Adrenal gland (tissue), 12 donors: ENCODE measurements around the gene DPP10. TPM values are rescaled to one million over a fixed set of nuclear protein-coding genes. Genes with fewer than 3 reads are reported as not detected.

ENCODE experiments used
- DNase-seq, 7 donors: peaks; one replicate each; pipeline ENCODE4 v3.0.0-alpha.2; 2019 to 2020
- H3K27ac ChIP-seq, 5 donors: fragments of 200-600 bp; sonication (generic) in 4 of 5; 1 replicate in 3 of 5; 2 replicates in 2 of 5; pipeline versions ENCODE4 v1.5.1 to v1.8.0; 2016 to 2020; ENCODE audit warnings: mild to moderate bottlenecking in 1 of 5
- H3K27me3 ChIP-seq: fragments of 200-600 bp; 2 replicates; pipeline ENCODE4 v1.8.0; 2021
- H3K36me3 ChIP-seq, 2 donors: fragments of 200-600 bp; replicated peaks in 1 of 2; 1 replicate in 1 of 2; 2 replicates in 1 of 2; pipeline versions ENCODE4 v1.5.1 to v1.8.0; 2018 to 2022
- H3K4me1 ChIP-seq, 2 donors: fragments of 200-600 bp; replicated peaks in 1 of 2; 1 replicate in 1 of 2; 2 replicates in 1 of 2; pipeline versions ENCODE4 v1.5.1 to v1.8.0; 2018 to 2021
- H3K4me3 ChIP-seq, 4 donors: fragments of 200-600 bp; sonication (generic) in 3 of 4; one replicate each; pipeline ENCODE4 v1.5.1; 2016 to 2018
- H3K9me3 ChIP-seq, 3 donors: fragments of 200-600 bp; sonication (generic) in 1 of 3; replicated peaks in 1 of 3; 1 replicate in 2 of 3; 2 replicates in 1 of 3; pipeline versions ENCODE4 v1.5.1 to v1.8.0; 2016 to 2021
- POLR2A ChIP-seq, 2 donors: fragments of 450-650 bp; IDR thresholded peaks; one replicate each; pipeline ENCODE4 v1.6.1; 2017; ENCODE audit warnings: antibody characterized with exemption in 2 of 2, mild to moderate bottlenecking in 2 of 2, moderate library complexity in 1 of 2
- WGBS, 4 donors: extraction: QIAGEN DNeasy Blood & Tissue Kit in 2 of 4; methylation state at CpG; one replicate each; pipeline versions ENCODE4 v1.1.5 to v1.1.7; 2013 to 2017; 5-methylcytosine and 5-hydroxymethylcytosine counted together
- intact Hi-C, 2 donors: fragments of 100-400 bp; cut with DNase I; formaldehyde crosslinking; loops; one replicate each; pipeline versions ENCODE4 v1.14.1 to v1.15.0; 2022 to 2023
- polyA plus RNA-seq, 3 donors: library from polyadenylated mRNA; stranded (reverse); fragments of 200-250 nt in 2 of 3; fragments of 350-450 nt in 1 of 3; fragmentation: Illumina TruSeq in 1 of 3; extraction: RNeasy Lipid Tissue Mini Kit (QIAGEN cat#74804) in 1 of 3; gene quantifications; one replicate each; pipeline ENCODE4 v1.2.3, GENCODE V29; 2013 to 2014
- total RNA-seq, 9 donors: library from RNA; depleted of rRNA in 4 of 9; stranded (reverse); fragments of >200 nt in 4 of 9; fragments of 120-200 nt in 1 of 9; fragmentation: NEBNext Ultra II Directional in 1 of 9; extraction: Animal tissue kit (Norgen Biotek cat#: 25700) in 1 of 9; gene quantifications; one replicate each; pipeline versions ENCODE4 v1.1.0 to v1.2.4, GENCODE V29; 2013 to 2023
- TF ChIP-seq, protein P1 (sequence below), 6 experiments: fragments of 450-650 bp in 4 of 6; fragments of 200-600 bp in 2 of 6; sonication (generic) in 1 of 6; IDR thresholded peaks; 1 replicate in 5 of 6; 2 replicates in 1 of 6; pipeline versions ENCODE4 v1.5.1 to v1.8.0; 2016 to 2021; ENCODE audit warnings: antibody characterized with exemption in 6 of 6, mild to moderate bottlenecking in 2 of 6, moderate library complexity in 1 of 6
- donor health status: healthy with polysubstance abuse.
- donor health status: Bipolar disorder and iron deficiency.
- donor health status: DM: yes; HTN: yes; CAD: no.
- donor health status: DM: no; HTN: no; CAD: no.
- donor health status: DM: no; HTN: no; CAD: no.
- donor health status: DM: yes; HTN: yes; CAD: no.

Gene DPP10
- total and polyA plus RNA-seq, 12 donors, result 5.2 to 257 (median 32.0) TPM

DNA sequence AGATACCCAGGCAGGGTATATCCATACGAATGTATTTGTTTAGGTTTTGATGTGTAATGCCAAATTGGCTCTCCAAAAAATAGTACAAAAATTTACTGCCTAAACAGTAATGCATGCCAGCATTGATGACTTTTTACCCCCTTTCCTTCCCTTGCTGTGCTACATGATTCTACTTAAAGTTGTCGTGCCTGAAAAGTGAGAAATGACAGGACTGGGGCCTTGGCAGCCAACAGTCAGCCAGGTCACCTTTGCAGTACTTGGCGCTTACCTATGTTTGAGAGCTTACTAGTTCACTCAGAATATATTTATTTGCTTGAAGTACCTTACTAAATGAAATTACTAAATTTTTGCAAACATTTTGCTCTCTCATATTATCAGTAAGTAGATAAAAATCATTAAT is 1329.1 kb downstream of the DPP10 start:
- no peaks in the 10 kb centered on the region for H3K9me3 ChIP-seq
- no peak for DNase-seq
- H3K36me3 ChIP-seq, result no peaks in the 10 kb centered on the region
- no peak overlapping the region for H3K27ac ChIP-seq
- intact Hi-C loops, result no loop called here
- H3K27me3 ChIP-seq, result no peaks in the 10 kb centered on the region
- H3K4me1 ChIP-seq, result no peaks in the 10 kb centered on the region
- H3K4me3 ChIP-seq, result no peak overlapping the region
- WGBS, 4 donors, result 84 to 92% (median 89%) methylated on average over 3 of the region's 3 CpGs
- TF ChIP-seq, protein P1, sequence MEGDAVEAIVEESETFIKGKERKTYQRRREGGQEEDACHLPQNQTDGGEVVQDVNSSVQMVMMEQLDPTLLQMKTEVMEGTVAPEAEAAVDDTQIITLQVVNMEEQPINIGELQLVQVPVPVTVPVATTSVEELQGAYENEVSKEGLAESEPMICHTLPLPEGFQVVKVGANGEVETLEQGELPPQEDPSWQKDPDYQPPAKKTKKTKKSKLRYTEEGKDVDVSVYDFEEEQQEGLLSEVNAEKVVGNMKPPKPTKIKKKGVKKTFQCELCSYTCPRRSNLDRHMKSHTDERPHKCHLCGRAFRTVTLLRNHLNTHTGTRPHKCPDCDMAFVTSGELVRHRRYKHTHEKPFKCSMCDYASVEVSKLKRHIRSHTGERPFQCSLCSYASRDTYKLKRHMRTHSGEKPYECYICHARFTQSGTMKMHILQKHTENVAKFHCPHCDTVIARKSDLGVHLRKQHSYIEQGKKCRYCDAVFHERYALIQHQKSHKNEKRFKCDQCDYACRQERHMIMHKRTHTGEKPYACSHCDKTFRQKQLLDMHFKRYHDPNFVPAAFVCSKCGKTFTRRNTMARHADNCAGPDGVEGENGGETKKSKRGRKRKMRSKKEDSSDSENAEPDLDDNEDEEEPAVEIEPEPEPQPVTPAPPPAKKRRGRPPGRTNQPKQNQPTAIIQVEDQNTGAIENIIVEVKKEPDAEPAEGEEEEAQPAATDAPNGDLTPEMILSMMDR (IDR thresholded peaks at IDR 0.05), result no peak
- TF ChIP-seq POLR2A (IDR thresholded peaks at IDR 0.05), result no peak

- no peaks in the 10 kb centered on the region for H3K4me1 ChIP-seq
- TF ChIP-seq POLR2A (IDR thresholded peaks at IDR 0.05), result no peak
- TF ChIP-seq, protein P1 (IDR thresholded peaks at IDR 0.05), result no peak
- no peak for DNase-seq
- H3K9me3 ChIP-seq, result no peaks in the 10 kb centered on the region
- no peak overlapping the region for H3K27ac ChIP-seq
- no peaks in the 10 kb centered on the region for H3K27me3 ChIP-seq
- no peak overlapping the region for H3K4me3 ChIP-seq
- intact Hi-C loops, result no loop called here
- H3K36me3 ChIP-seq, result no peaks in the 10 kb centered on the region
- WGBS, 4 donors, result 33 to 51% (median 43%) methylated on average over 2 of the region's 2 CpGs
Measured at GRCh38 chr2:115774361-115774760, 1331.9 kb downstream of the DPP10 start.

GRCh38 chr2:115779085-115779632 is 1336.7 kb downstream of the DPP10 start:
- 52 to 64% (median 60%) methylated on average over 2 of the region's 2 CpGs for WGBS, 4 donors
- Histone ChIP-seq H3K27me3 (no peaks in the 10 kb centered on the region), H3K27ac (no peak overlapping the region), H3K4me1 (no peaks in the 10 kb centered on the region), H3K36me3 (no peaks in the 10 kb centered on the region), H3K4me3 (no peak overlapping the region), H3K9me3 (no peaks in the 10 kb centered on the region)
- no peak for DNase-seq
- intact Hi-C loops, result no loop called here
- TF ChIP-seq POLR2A (IDR thresholded peaks at IDR 0.05), result no peak
- TF ChIP-seq, protein P1 (IDR thresholded peaks at IDR 0.05), result no peak

DNA sequence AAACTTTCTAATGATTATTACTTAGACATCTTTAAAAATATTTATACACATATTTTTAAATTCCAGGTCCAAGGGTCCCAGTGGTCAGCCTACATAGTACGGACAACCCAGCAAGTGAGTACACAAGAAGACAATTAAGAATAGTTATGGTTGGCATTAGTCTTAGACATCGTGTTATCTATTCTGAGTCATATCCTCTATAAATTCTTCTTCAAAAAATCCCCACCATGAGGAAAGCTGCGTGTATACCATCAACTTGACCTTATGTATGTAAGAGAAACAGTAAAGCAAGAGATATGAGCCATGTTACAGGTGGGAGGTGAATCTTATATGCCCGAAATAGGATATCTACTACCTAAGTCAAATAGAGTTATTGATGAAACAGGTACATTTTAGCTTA is 1339.8 kb downstream of the DPP10 start:
- no peaks in the 10 kb centered on the region for H3K9me3 ChIP-seq
- WGBS, 4 donors, result 74 to 79% (median 75%) methylated on average over 4 of the region's 4 CpGs
- no peaks in the 10 kb centered on the region for H3K4me1 ChIP-seq
- no peaks in the 10 kb centered on the region for H3K36me3 ChIP-seq
- intact Hi-C loops, result no loop called here
- TF ChIP-seq, protein P1 (IDR thresholded peaks at IDR 0.05), result no peak
- no peak for TF ChIP-seq POLR2A (IDR thresholded peaks at IDR 0.05)
- no peaks in the 10 kb centered on the region for H3K27me3 ChIP-seq
- H3K27ac ChIP-seq, result no peak overlapping the region
- H3K4me3 ChIP-seq, result no peak overlapping the region
- no peak for DNase-seq
